Measurements from ENCODE around the gene SCAF11. TPM values are rescaled to one million over a fixed set of nuclear protein-coding genes. Genes with fewer than 3 reads are reported as not detected.

The SCAF11 gene
- total RNA-seq, 1 donor from 2014 or later, result 63.4 TPM

GRCh38 chr12:45973526-45973925 is 16.8 kb downstream of the SCAF11 start:
- TF ChIP-seq CTCF (IDR thresholded peaks at IDR 0.05; ENCODE audit: partially characterized antibody, unreplicated experiment), result no peak
- Mint-ChIP-seq H3K36me3 (ENCODE audit: unreplicated experiment) (no peaks in the 10 kb centered on the region), H3K9me3 (ENCODE audit: unreplicated experiment) (peaks cover 2% of the 10 kb centered on the region), H3K27me3 (ENCODE audit: unreplicated experiment) (no peaks in the 10 kb centered on the region), H3K27ac (ENCODE audit: unreplicated experiment) (no peak overlapping the region), H3K4me3 (ENCODE audit: unreplicated experiment) (no peak overlapping the region), H3K4me1 (ENCODE audit: low read depth, unreplicated experiment) (peaks cover 25% of the 10 kb centered on the region)
- no peak for DNase-seq

- Mint-ChIP-seq H3K36me3 (ENCODE audit: unreplicated experiment) (no peaks in the 10 kb centered on the region), H3K4me1 (ENCODE audit: low read depth, unreplicated experiment) (peaks cover 6% of the 10 kb centered on the region), H3K9me3 (ENCODE audit: unreplicated experiment) (peaks cover 2% of the 10 kb centered on the region), H3K27me3 (ENCODE audit: unreplicated experiment) (peaks cover 2% of the 10 kb centered on the region), H3K27ac (ENCODE audit: unreplicated experiment) (no peak overlapping the region), H3K4me3 (ENCODE audit: unreplicated experiment) (no peak overlapping the region)
- no peak for DNase-seq
- TF ChIP-seq CTCF (IDR thresholded peaks at IDR 0.05; ENCODE audit: partially characterized antibody, unreplicated experiment), result no peak
These were observed 20.0 kb downstream of the SCAF11 start for GRCh38 chr12:45970391-45970790.

- Mint-ChIP-seq H3K27ac (ENCODE audit: unreplicated experiment) (no peak overlapping the region), H3K9me3 (ENCODE audit: unreplicated experiment) (peaks cover 2% of the 10 kb centered on the region), H3K4me3 (ENCODE audit: unreplicated experiment) (no peak overlapping the region), H3K36me3 (ENCODE audit: unreplicated experiment) (no peaks in the 10 kb centered on the region), H3K4me1 (ENCODE audit: low read depth, unreplicated experiment) (peaks cover 5% of the 10 kb centered on the region), H3K27me3 (ENCODE audit: unreplicated experiment) (peaks cover 2% of the 10 kb centered on the region)
- no peak for TF ChIP-seq CTCF (IDR thresholded peaks at IDR 0.05; ENCODE audit: partially characterized antibody, unreplicated experiment)
- DNase-seq, result no peak
These were observed 21.3 kb downstream of the SCAF11 start for GRCh38 chr12:45969084-45969483.

GRCh38 chr12:45966486-45966885 is 23.9 kb downstream of the SCAF11 start:
- peaks cover 5% of the 10 kb centered on the region for H3K4me1 Mint-ChIP-seq (ENCODE audit: low read depth, unreplicated experiment)
- no peak overlapping the region for H3K4me3 Mint-ChIP-seq (ENCODE audit: unreplicated experiment)
- H3K27ac Mint-ChIP-seq (ENCODE audit: unreplicated experiment), result no peak overlapping the region
- DNase-seq, result no peak
- H3K36me3 Mint-ChIP-seq (ENCODE audit: unreplicated experiment), result no peaks in the 10 kb centered on the region
- H3K9me3 Mint-ChIP-seq (ENCODE audit: unreplicated experiment), result peaks cover 2% of the 10 kb centered on the region
- H3K27me3 Mint-ChIP-seq (ENCODE audit: unreplicated experiment), result peaks cover 2% of the 10 kb centered on the region
- TF ChIP-seq CTCF (IDR thresholded peaks at IDR 0.05; ENCODE audit: partially characterized antibody, unreplicated experiment), result no peak

- Mint-ChIP-seq H3K27me3 (ENCODE audit: unreplicated experiment) (peaks cover 2% of the 10 kb centered on the region), H3K4me1 (ENCODE audit: low read depth, unreplicated experiment) (peaks cover 2% of the 10 kb centered on the region), H3K36me3 (ENCODE audit: unreplicated experiment) (no peaks in the 10 kb centered on the region), H3K4me3 (ENCODE audit: unreplicated experiment) (no peak overlapping the region), H3K9me3 (ENCODE audit: unreplicated experiment) (no peaks in the 10 kb centered on the region), H3K27ac (ENCODE audit: unreplicated experiment) (no peak overlapping the region)
- DNase-seq, result no peak
- no peak for TF ChIP-seq CTCF (IDR thresholded peaks at IDR 0.05; ENCODE audit: partially characterized antibody, unreplicated experiment)
These were observed 27.6 kb downstream of the SCAF11 start for GRCh38 chr12:45962553-45963325.

All from glutamatergic neuron (in vitro differentiated cells).